Upper lobe of left lung (tissue), 4 donors: ENCODE data around the gene LZTS3.

ENCODE experiments used
- POLR2A ChIP-seq, 4 donors: fragments of 450-650 bp; IDR thresholded peaks; one replicate each; pipeline ENCODE4 v1.5.1; 2016 to 2017; ENCODE audit warnings: antibody characterized with exemption in 4 of 4, mild to moderate bottlenecking in 2 of 4
- POLR2AphosphoS5 ChIP-seq, 2 donors: sonication (generic); formaldehyde crosslinking; IDR thresholded peaks; one replicate each; pipeline ENCODE4 v1.5.1; 2017; ENCODE audit warnings: antibody characterized with exemption in 2 of 2
- TF ChIP-seq, protein P1 (sequence below), 6 experiments: fragments of 450-650 bp in 4 of 6; fragments of 200-600 bp in 2 of 6; sonication (generic) in 2 of 6; IDR thresholded peaks; one replicate each; pipeline ENCODE4 v1.5.1; 2016 to 2019; ENCODE audit warnings: antibody characterized with exemption in 6 of 6

DNA sequence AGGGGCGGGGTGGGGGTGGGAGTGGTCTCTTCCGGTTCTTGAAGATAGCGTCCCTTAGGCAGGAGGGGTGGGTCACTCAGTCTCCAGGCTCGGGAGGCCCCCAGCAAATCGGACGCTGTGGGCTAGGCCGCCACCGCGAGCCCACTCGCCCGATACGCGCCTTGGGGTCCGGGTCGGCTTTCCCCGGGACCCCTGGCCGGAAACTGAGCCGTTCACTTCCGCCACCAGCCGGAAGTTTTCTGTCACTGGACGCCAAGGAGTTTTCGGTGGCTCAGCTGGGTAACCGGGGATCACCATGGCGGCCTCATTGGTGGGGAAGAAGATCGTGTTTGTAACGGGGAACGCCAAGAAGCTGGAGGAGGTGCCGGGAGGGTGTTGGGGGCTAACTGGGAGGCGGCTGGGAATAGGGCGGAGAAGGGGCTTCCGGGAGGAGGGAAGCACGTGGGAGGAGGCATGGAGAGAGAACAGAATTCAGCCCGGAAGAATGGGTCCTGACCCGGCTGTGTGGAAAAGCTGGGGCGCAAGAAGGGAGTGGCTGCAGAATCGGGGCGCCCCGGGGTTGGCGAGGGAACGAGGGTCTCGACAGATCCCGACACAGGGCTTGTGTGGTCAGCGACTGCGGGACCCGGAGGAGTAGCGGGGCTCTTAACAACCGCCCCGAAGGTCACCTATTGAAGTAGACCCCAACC lies 36.1 kb upstream of the LZTS3 start, which contains the start of gene ITPA:
- TF ChIP-seq, protein P1, sequence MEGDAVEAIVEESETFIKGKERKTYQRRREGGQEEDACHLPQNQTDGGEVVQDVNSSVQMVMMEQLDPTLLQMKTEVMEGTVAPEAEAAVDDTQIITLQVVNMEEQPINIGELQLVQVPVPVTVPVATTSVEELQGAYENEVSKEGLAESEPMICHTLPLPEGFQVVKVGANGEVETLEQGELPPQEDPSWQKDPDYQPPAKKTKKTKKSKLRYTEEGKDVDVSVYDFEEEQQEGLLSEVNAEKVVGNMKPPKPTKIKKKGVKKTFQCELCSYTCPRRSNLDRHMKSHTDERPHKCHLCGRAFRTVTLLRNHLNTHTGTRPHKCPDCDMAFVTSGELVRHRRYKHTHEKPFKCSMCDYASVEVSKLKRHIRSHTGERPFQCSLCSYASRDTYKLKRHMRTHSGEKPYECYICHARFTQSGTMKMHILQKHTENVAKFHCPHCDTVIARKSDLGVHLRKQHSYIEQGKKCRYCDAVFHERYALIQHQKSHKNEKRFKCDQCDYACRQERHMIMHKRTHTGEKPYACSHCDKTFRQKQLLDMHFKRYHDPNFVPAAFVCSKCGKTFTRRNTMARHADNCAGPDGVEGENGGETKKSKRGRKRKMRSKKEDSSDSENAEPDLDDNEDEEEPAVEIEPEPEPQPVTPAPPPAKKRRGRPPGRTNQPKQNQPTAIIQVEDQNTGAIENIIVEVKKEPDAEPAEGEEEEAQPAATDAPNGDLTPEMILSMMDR (IDR thresholded peaks at IDR 0.05) = no peak
- TF ChIP-seq POLR2A (IDR thresholded peaks at IDR 0.05) (no peak), POLR2AphosphoS5 (IDR thresholded peaks at IDR 0.05) (peak in 1 of 2 donors; percentile 14)
